MM.1S (cell line): Measurements from ENCODE around the gene TRIOBP.
"Not testable (repeated sequence)": the region's sequence is repeated elsewhere in the genome, so short reads cannot be mapped to it uniquely, and the experiment has no call there.

ENCODE experiments used
- DNase-seq: peaks from one replicate; pipeline ENCODE4 v3.0.0-alpha.2; 2015
- H2AFZ ChIP-seq: fragments of 300-600 bp; sonication (generic); 2 replicates; pipeline ENCODE4 v1.6.0; 2016; ENCODE audit warnings: antibody characterized with exemption, low read length
- H3F3A ChIP-seq: fragments of 300-600 bp; sonication (generic); 2 replicates; pipeline ENCODE4 v1.6.1; 2016; ENCODE audit warnings: mild to moderate bottlenecking, antibody characterized with exemption, low read length, moderate library complexity, mixed read lengths; ENCODE audit not compliant: insufficient read depth
- H3K27ac ChIP-seq: fragments of 300-600 bp; sonication (generic); 2 replicates; pipeline ENCODE4 v1.5.1; 2016; ENCODE audit warnings: mild to moderate bottlenecking, low read length
- H3K27me3 ChIP-seq: fragments of 300-600 bp; sonication (generic); replicated peaks from 2 replicates; pipeline ENCODE4 v1.6.0; 2016; ENCODE audit warnings: low read length; ENCODE audit not compliant: insufficient read depth
- H3K36me3 ChIP-seq: fragments of 300-600 bp; sonication (generic); replicated peaks from 2 replicates; pipeline ENCODE4 v1.6.1; 2016; ENCODE audit warnings: mild to moderate bottlenecking, low read length, mixed read lengths; ENCODE audit not compliant: insufficient read depth
- H3K4me1 ChIP-seq: fragments of 300-600 bp; sonication (generic); 2 replicates; pipeline ENCODE4 v1.6.1; 2016; ENCODE audit warnings: low read length, mixed read lengths
- H3K4me2 ChIP-seq: fragments of 300-600 bp; sonication (generic); 2 replicates; pipeline ENCODE4 v1.6.0; 2016; ENCODE audit warnings: low read depth, low read length
- H3K4me3 ChIP-seq: fragments of 300-600 bp; sonication (generic); 2 replicates; pipeline ENCODE4 v1.5.1; 2016; ENCODE audit warnings: low read length, mixed read lengths
- H3K79me2 ChIP-seq: fragments of 300-600 bp; sonication (generic); 2 replicates; pipeline ENCODE4 v1.6.1; 2016; ENCODE audit warnings: mixed run types, low read length, mixed read lengths
- H3K9ac ChIP-seq: fragments of 300-600 bp; sonication (generic); 2 replicates; pipeline ENCODE4 v1.6.1; 2016; ENCODE audit warnings: low read length, mixed read lengths
- H3K9me2 ChIP-seq: fragments of 300-600 bp; sonication (generic); replicated peaks from 2 replicates; pipeline ENCODE4 v1.6.1; 2016; ENCODE audit warnings: mild to moderate bottlenecking, low read length, mixed read lengths; ENCODE audit not compliant: insufficient read depth
- H3K9me3 ChIP-seq: fragments of 300-600 bp; sonication (generic); replicated peaks from 2 replicates; pipeline ENCODE4 v1.6.1; 2016; ENCODE audit warnings: mild to moderate bottlenecking, low read length, mixed read lengths; ENCODE audit not compliant: insufficient read depth
- H4K20me1 ChIP-seq: fragments of 300-600 bp; sonication (generic); 2 replicates; pipeline ENCODE4 v1.6.1; 2016; ENCODE audit warnings: mild to moderate bottlenecking, low read length, moderate library complexity, mixed read lengths; ENCODE audit not compliant: insufficient read depth
- EZH2 ChIP-seq: fragments of 300-600 bp; sonication (generic); optimal IDR thresholded peaks from 2 replicates; pipeline ENCODE3; 2017; ENCODE audit warnings: low read depth, mild to moderate bottlenecking, antibody characterized with exemption, low read length, mixed read lengths
- EZH2phosphoT487 ChIP-seq: fragments of 300-600 bp; sonication (generic); IDR thresholded peaks from 2 replicates; pipeline ENCODE4 v1.6.1; 2018; ENCODE audit warnings: antibody characterized with exemption, low read length
- TF ChIP-seq, protein P1 (sequence below): fragments of 300-600 bp; sonication (generic); IDR thresholded peaks from 2 replicates; pipeline ENCODE4 v1.5.1; 2016; ENCODE audit warnings: antibody characterized with exemption, low read length, mixed read lengths

The TRIOBP gene

DNA sequence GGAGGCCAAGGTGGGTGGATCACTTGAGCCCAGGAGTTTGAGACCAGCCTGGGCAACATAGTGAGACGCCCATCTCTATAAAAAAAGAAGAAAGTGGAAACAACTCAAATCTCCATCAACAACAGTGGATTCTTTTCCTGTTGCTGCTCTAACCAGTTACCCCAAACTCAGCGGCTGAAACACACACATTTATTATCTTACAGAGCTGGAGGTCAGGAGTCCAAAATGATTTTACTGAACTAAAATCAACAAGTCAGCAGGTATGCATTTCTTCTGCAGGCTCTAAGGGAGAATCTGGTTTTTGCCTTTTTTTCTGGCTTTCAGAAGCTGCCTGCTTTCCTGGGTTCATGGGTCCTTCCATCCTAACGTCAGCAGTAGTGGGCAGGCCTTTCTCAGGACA, 99.2 kb downstream of the TRIOBP start:
- peaks cover 4% of the 10 kb centered on the region; the same call in 1 of the 2 replicates for H3K27me3 ChIP-seq
- H3K4me2 ChIP-seq = no peak overlapping the region
- no peaks in the 10 kb centered on the region for H3K9me2 ChIP-seq
- H3K9me3 ChIP-seq = no peaks in the 10 kb centered on the region
- TF ChIP-seq EZH2 = no peak
- H3K36me3 ChIP-seq = no peaks in the 10 kb centered on the region
- no peak overlapping the region for H3K9ac ChIP-seq
- H3K4me3 ChIP-seq = no peak overlapping the region
- H3K4me1 ChIP-seq = no peaks in the 10 kb centered on the region
- H3K27ac ChIP-seq = no peak overlapping the region
- H3K79me2 ChIP-seq = no peaks in the 10 kb centered on the region
- H3F3A ChIP-seq = no peaks in the 10 kb centered on the region
- H4K20me1 ChIP-seq = no peaks in the 10 kb centered on the region
- DNase-seq = no peak
- H2AFZ ChIP-seq = no peak overlapping the region

DNA sequence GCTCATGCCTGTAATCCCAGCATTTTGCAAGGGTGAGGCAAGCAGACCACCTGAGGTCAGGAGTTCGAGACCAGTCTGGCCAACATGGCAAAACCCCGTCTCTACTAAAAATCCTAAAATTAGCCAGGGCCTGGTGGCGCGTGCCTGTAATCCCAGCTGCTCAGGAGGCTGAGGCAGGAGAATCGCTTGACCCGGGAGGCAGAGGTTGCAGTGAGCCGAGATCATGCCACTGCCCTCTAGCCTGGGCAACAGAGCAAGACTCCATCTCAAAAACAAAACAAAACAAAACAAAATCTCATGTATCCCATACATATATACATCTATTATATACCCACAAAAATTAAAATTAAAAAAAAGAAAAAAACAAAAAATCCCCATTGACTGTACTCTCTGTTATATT, 100.4 kb downstream of the TRIOBP start:
- not testable (repeated sequence) for H2AFZ ChIP-seq, H3K4me1 ChIP-seq, H3K79me2 ChIP-seq, H3F3A ChIP-seq, DNase-seq, H3K4me2 ChIP-seq, H3K9me2 ChIP-seq, H3K27ac ChIP-seq, H3K9me3 ChIP-seq, H3K4me3 ChIP-seq, H3K36me3 ChIP-seq, H3K9ac ChIP-seq, H4K20me1 ChIP-seq
- H3K27me3 ChIP-seq = peaks cover 16% of the 10 kb centered on the region

DNA sequence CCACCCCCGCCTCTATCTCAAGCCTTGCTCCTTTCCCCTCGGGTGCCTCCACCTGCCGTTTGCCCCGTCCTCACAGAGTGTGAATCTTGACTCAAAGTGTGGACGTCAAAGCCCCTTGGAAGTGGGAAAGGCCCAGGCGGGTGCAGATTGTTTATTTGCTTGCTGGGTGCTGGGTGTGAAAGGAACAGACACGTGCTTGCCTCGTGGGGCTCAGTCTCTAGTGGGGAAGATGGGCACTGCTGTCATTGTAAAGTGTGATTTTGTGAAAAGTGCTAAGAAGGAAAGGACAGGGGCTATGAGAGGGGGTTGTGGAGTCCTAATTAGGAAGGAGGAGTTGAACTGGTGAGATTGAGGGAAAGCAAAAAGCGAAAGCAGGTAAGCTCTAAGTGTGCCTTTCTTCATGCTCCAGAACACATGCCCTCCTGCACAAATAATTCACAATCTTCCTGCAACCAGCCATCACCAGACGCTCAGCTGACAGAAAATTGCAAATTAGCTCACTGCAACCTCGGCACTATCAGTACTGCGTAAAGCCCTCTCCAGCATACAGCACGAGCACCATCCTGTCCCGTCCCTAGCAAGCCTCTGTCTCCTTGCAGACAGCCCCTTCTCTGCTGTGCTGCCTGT, 101.1 kb downstream of the TRIOBP start:
- Histone ChIP-seq H3K27me3 (peaks cover 23% of the 10 kb centered on the region), H3K9ac (no peak overlapping the region)
- no peak for DNase-seq

DNA sequence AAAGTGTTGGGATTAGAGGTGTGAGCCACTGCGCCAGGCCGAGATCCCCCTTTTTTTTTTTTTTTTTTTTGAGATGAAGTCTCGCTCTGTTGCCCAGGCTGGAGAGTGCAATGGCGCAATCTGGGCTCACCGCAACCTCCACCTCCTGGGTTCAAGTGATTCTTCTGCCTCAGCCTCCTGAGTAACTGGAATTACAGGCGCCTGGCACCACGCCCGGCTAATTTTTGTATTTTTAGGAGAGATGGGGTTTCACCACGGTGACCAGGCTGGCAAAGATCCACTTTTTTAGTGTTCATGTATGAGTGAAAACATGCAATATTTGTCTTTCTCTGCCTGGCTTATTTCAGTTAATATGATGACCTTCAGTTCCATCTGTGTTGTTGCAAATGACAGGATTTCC, 103.1 kb downstream of the TRIOBP start:
- not testable (repeated sequence) for H3K9me3 ChIP-seq, H3K4me3 ChIP-seq, H4K20me1 ChIP-seq, DNase-seq, H3K9me2 ChIP-seq, H3K4me1 ChIP-seq, H2AFZ ChIP-seq, H3F3A ChIP-seq, H3K79me2 ChIP-seq, H3K27ac ChIP-seq, H3K9ac ChIP-seq, H3K4me2 ChIP-seq, H3K36me3 ChIP-seq
- H3K27me3 ChIP-seq = peaks cover 41% of the 10 kb centered on the region

More for the DNA sequence above, 101.1 kb downstream of the TRIOBP start:
- no peaks in the 10 kb centered on the region for H3K4me1 ChIP-seq
- H3K36me3 ChIP-seq = no peaks in the 10 kb centered on the region
- no peak overlapping the region for H3K4me3 ChIP-seq
- H3K79me2 ChIP-seq = no peaks in the 10 kb centered on the region
- no peaks in the 10 kb centered on the region for H3F3A ChIP-seq
- H4K20me1 ChIP-seq = no peaks in the 10 kb centered on the region
- H2AFZ ChIP-seq = no peak overlapping the region
- TF ChIP-seq EZH2 (no peak), EZH2phosphoT487 (no peak)
- TF ChIP-seq, protein P1, sequence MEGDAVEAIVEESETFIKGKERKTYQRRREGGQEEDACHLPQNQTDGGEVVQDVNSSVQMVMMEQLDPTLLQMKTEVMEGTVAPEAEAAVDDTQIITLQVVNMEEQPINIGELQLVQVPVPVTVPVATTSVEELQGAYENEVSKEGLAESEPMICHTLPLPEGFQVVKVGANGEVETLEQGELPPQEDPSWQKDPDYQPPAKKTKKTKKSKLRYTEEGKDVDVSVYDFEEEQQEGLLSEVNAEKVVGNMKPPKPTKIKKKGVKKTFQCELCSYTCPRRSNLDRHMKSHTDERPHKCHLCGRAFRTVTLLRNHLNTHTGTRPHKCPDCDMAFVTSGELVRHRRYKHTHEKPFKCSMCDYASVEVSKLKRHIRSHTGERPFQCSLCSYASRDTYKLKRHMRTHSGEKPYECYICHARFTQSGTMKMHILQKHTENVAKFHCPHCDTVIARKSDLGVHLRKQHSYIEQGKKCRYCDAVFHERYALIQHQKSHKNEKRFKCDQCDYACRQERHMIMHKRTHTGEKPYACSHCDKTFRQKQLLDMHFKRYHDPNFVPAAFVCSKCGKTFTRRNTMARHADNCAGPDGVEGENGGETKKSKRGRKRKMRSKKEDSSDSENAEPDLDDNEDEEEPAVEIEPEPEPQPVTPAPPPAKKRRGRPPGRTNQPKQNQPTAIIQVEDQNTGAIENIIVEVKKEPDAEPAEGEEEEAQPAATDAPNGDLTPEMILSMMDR = no peak
- no peak overlapping the region; the same call in 1 of the 2 replicates for H3K4me2 ChIP-seq
- no peaks in the 10 kb centered on the region for H3K9me3 ChIP-seq
- H3K9me2 ChIP-seq = no peaks in the 10 kb centered on the region
- H3K27ac ChIP-seq = no peak overlapping the region

DNA sequence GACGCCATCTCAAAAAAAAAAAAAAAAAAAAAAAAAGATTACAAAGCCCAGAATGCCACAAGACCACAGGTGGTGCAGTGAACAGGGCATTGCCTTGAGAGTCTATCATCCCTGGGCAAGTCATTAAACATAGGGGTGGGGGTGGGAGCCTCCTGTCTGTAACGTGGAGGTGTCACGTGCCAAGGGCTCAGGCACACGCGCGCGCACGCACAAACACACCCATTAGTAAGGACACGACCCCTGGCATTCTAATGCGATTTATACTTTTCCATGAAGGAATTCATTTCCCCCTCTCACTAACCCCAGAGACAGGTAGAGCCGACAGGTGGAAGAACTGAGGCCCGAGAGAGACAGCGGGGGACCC, 105.1 kb downstream of the TRIOBP start:
- H3K4me1 ChIP-seq = no peaks in the 10 kb centered on the region
- no peak overlapping the region for H2AFZ ChIP-seq
- H3K9me2 ChIP-seq = no peaks in the 10 kb centered on the region
- peak overlapping the region; percentile 56; the same call in 1 of the 2 replicates for H3K4me2 ChIP-seq
- no peaks in the 10 kb centered on the region for H4K20me1 ChIP-seq
- peak overlapping the region; percentile 28; the same call in 1 of the 2 replicates for H3K4me3 ChIP-seq
- H3K36me3 ChIP-seq = no peaks in the 10 kb centered on the region
- no peak for DNase-seq
- H3K27ac ChIP-seq = no peak overlapping the region
- H3K9me3 ChIP-seq = no peaks in the 10 kb centered on the region
- H3F3A ChIP-seq = 0 out of 2 replicates have a peak, but pooled peaks cover under 1% of the 10 kb centered on the region
- H3K79me2 ChIP-seq = no peaks in the 10 kb centered on the region
- H3K27me3 ChIP-seq = peaks cover 61% of the 10 kb centered on the region
- H3K9ac ChIP-seq = no peak overlapping the region
- TF ChIP-seq EZH2phosphoT487 = no peak
- TF ChIP-seq EZH2 = no peak
- TF ChIP-seq, protein P1 = no peak
